ENCODE data around the gene TMEM233.

- TF ChIP-seq CTCF (IDR thresholded peaks at IDR 0.05) (no peak), POLR2A (IDR thresholded peaks at IDR 0.05) (no peak)
Observed at GRCh38 chr12:119652665-119653064, 59.1 kb downstream of the TMEM233 start.

Measured in Peyer's patch (tissue), 4 donors.